HG03045 (cell line): Measurements from ENCODE around the gene RPL13.
"Not testable (repeated sequence)": the region's sequence is repeated elsewhere in the genome, so short reads cannot be mapped to it uniquely, and the experiment has no call there.

ENCODE experiments used
- ATAC-seq: cut with Tn5 transposase; IDR thresholded peaks from one replicate; pipeline ENCODE4 v1.9.1; 2021; ENCODE audit warnings: mild to moderate bottlenecking, moderate library complexity; ENCODE audit not compliant: unreplicated experiment

RPL13 gene

GRCh38 chr16:89562939-89563338, 2.5 kb downstream of the RPL13 start:
- no peak for ATAC-seq

GRCh38 chr16:89563639-89564392, 3.3 kb downstream of the RPL13 start:
- no peak for ATAC-seq

GRCh38 chr16:89564476-89565255, 4.2 kb downstream of the RPL13 start:
- ATAC-seq, result no peak

- ATAC-seq, result no peak
These were observed 4.7 kb downstream of the RPL13 start for GRCh38 chr16:89565256-89565505.

GRCh38 chr16:89565506-89566372, 5.3 kb downstream of the RPL13 start:
- ATAC-seq, result no peak

GRCh38 chr16:89567656-89568594, 7.4 kb downstream of the RPL13 start:
- ATAC-seq, result no peak

GRCh38 chr16:89569506-89570341, 9.2 kb downstream of the RPL13 start:
- ATAC-seq, result no peak

- ATAC-seq, result no peak
These were observed 10.0 kb downstream of the RPL13 start for GRCh38 chr16:89570342-89570923.

GRCh38 chr16:89570983-89571598, 10.6 kb downstream of the RPL13 start:
- ATAC-seq, result not testable (repeated sequence)

- ATAC-seq, result no peak
These were observed 11.2 kb downstream of the RPL13 start for GRCh38 chr16:89571636-89572035.

- ATAC-seq, result no peak
These were observed 11.6 kb downstream of the RPL13 start for GRCh38 chr16:89572073-89572484.

GRCh38 chr16:89572485-89573205, 12.2 kb downstream of the RPL13 start:
- no peak for ATAC-seq

- no peak for ATAC-seq
These were observed 13.6 kb downstream of the RPL13 start for GRCh38 chr16:89573826-89574680.

- ATAC-seq, result no peak
These were observed 14.3 kb downstream of the RPL13 start for GRCh38 chr16:89574681-89575246.

- ATAC-seq, result no peak
These were observed 15.0 kb downstream of the RPL13 start, which contains the start of gene CPNE7 for GRCh38 chr16:89575247-89576152. Gene CPNE7 (plus strand): TSS chr16:89575758. CDS start chr16:89575898, 140 bp downstream.
